HG02763 (cell line): ENCODE data around the gene HMGB2.
A peak's percentile ranks its signal among the peaks of the same experiment; 100 is the strongest.

Experiments
- ATAC-seq: cut with Tn5 transposase; IDR thresholded peaks from one replicate; pipeline ENCODE4 v1.9.1; 2021; ENCODE audit warnings: mild to moderate bottlenecking, moderate library complexity; ENCODE audit not compliant: unreplicated experiment

Gene HMGB2

DNA sequence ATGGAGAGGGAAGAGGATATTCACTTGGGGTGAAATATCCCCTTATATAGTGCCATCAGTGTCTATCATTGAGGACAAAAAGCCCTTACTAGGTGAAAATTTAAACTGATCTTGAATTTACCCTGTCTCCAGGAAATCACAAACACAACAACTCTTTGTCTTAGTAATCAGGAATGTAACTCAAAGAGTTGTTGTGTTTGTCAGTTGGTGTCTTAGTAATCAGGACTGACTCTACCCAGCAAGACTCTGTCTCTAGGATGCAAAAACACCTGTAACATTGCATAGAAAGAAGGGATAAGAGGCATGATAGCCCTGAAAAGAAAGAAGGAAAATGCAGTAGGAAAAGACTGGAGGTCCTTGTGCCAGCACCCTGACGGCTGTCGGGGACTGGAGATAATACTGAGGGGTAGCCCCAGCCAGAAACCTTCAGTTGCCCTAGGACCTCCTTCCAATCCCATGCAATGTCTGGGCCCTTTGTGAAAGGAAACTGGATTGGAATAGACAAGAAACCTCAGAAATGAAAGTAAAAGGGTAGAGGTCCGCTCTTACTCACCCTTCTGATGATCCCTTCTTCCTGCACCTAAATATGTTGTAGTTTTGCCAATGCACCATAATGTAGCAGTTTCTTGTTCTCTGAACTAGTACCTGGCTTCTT is 45.3 kb downstream of the HMGB2 start:
- ATAC-seq: no peak

- ATAC-seq: no peak
Observed at GRCh38 chr4:173288296-173288695, 45.9 kb downstream of the HMGB2 start.

GRCh38 chr4:173287486-173287885 is 46.7 kb downstream of the HMGB2 start:
- ATAC-seq: no peak

GRCh38 chr4:173284463-173284862 is 49.7 kb downstream of the HMGB2 start:
- ATAC-seq: no peak

GRCh38 chr4:173282626-173283025 is 51.5 kb downstream of the HMGB2 start:
- no peak for ATAC-seq

DNA sequence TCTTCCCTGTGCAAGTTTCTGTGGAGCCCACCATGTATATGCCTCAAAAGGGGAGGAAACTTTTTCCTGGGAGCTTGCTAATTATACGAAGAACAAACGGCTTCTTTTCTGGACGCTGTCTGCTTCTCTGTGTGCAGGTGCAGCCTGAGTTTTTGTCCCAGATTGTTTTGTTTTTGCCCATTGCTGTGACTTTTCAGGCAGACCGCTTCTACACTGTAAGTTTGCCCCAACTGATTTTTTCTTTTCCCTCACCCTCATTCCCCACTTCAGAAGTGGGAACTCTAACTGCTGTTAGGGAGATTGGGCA is 51.9 kb downstream of the HMGB2 start:
- no peak for ATAC-seq

DNA sequence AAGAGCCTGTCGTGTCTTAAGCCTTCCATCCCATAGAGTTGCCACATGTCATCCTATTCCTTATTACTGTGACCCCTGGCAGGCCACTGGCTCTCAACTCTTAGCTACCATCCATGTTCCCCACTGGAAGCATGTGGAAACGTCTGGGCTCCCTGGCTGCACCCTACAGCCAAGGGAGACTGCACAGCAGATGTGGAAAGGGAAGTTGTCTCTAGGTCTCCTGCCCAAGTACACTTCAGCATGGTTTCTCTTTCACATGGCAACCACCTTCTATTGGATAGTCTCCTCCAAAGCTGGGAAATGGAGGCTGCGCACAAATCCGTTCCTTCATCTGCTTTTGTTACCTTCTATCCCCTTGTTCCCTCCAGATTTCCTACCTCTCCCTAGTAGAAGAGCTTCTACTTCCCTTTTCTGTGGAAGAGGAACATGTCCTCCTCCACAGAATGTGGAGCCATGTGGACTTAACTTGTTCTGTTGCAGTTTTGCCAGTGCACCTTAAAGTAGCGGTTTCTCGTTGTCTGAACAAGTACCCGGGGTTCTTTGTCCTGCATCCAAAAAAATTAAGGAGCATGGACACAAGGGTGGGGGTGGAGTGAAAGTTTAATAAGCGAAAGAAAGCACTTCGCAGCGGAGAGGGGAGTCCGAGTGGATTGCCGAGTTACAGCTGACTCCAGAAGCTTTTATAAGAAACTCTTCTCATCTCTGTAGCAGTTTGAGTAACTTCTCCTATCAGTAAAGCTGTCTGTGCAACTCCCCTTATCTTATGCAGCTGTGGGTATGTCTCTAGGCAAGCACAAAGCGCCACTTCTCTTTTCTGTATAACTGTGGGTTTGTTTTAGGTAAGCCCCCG is 52.5 kb downstream of the HMGB2 start:
- peak; percentile 45 for ATAC-seq
